RWPE2 (cell line): ENCODE data around the gene EPS8L1.
A peak's percentile ranks its signal among the peaks of the same experiment; 100 is the strongest.

ENCODE experiments used
- ATAC-seq: fragments of 200-7000 bp; cut with Tn5 transposase; 3 replicates; pipeline ENCODE4 v1.9.1; 2021; ENCODE audit warnings: low read depth
- DNase-seq: peaks from one replicate; pipeline ENCODE4 v3.0.0-alpha.2; 2020; ENCODE audit warnings: low spot score
- H3K27ac ChIP-seq: fragments of 450-650 bp; 2 replicates; pipeline ENCODE4 v1.5.1; 2017; ENCODE audit warnings: mild to moderate bottlenecking; ENCODE audit not compliant: poor library complexity, severe bottlenecking
- H3K27me3 ChIP-seq: fragments of 250-450 bp; sonication (Bioruptor Pico); 2 replicates; pipeline ENCODE4 v1.5.1; 2021; ENCODE audit warnings: mild to moderate bottlenecking, moderate library complexity; ENCODE audit not compliant: insufficient read depth, poor library complexity, severe bottlenecking
- H3K36me3 ChIP-seq: fragments of 250-450 bp; sonication (Bioruptor Pico); 2 replicates; pipeline ENCODE4 v1.5.1; 2020; ENCODE audit warnings: low read depth, mild to moderate bottlenecking, moderate library complexity
- H3K4me1 ChIP-seq: fragments of 250-450 bp; sonication (Bioruptor Pico); 2 replicates; pipeline ENCODE4 v1.5.1; 2021; ENCODE audit warnings: mild to moderate bottlenecking, moderate library complexity; ENCODE audit not compliant: insufficient read depth, poor library complexity, severe bottlenecking
- H3K4me3 ChIP-seq: fragments of 250-450 bp; sonication (Bioruptor Pico); 2 replicates; pipeline ENCODE4 v1.5.1; 2021; ENCODE audit warnings: mild to moderate bottlenecking, moderate library complexity; ENCODE audit not compliant: severe bottlenecking
- H3K9me3 ChIP-seq: fragments of 250-450 bp; sonication (Bioruptor Pico); 2 replicates; pipeline ENCODE4 v1.5.1; 2021; ENCODE audit warnings: mild to moderate bottlenecking, moderate library complexity; ENCODE audit not compliant: severe bottlenecking
- TF ChIP-seq, protein P1 (sequence below): fragments of 450-650 bp; IDR thresholded peaks from one replicate; pipeline ENCODE4 v1.5.1; 2017; ENCODE audit warnings: mild to moderate bottlenecking, moderate library complexity; ENCODE audit not compliant: poor library complexity, severe bottlenecking

The EPS8L1 gene

DNA sequence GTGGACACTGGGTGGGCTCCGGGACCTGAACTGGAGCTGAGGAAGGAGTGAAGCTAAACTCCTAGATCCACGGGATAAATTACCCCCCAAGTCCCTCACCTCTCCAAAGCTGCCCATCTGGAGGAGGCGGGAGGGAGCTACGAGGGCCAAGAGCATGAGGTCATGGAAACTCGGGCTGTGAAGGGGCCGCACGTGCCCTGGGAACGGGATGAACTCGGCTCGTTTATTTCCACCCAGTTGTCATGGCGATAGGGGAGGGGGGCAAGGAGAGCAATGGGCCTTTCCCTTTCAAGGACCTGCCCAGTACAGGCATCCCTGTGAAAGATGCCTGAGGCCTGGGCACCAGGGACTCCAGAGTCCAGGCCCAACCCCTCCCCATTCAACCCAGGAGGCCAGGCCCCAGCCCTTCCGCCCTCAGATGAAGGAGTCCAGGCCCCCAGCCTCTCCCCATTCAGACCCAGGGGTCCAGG lies 37.9 kb downstream of the EPS8L1 start:
- DNase-seq = no peak
- H3K9me3 ChIP-seq = no peaks in the 10 kb centered on the region

DNA sequence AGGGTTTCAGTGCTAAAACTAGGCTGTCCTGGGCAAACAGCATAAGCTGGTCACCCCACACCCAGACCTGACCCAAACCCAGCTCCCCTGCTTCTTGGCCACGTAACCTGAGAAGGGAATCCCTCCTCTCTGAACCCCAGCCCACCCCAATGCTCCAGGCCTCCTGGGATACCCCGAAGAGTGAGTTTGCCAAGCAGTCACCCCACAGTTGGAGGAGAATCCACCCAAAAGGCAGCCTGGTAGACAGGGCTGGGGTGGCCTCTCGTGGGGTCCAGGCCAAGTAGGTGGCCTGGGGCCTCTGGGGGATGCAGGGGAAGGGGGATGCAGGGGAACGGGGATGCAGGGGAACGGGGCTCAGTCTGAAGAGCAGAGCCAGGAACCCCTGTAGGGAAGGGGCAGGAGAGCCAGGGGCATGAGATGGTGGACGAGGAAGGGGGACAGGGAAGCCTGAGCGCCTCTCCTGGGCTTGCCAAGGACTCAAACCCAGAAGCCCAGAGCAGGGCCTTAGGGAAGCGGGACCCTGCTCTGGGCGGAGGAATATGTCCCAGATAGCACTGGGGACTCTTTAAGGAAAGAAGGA lies 39.0 kb downstream of the EPS8L1 start:
- peaks cover 10% of the 10 kb centered on the region for H3K4me1 ChIP-seq
- TF ChIP-seq, protein P1, sequence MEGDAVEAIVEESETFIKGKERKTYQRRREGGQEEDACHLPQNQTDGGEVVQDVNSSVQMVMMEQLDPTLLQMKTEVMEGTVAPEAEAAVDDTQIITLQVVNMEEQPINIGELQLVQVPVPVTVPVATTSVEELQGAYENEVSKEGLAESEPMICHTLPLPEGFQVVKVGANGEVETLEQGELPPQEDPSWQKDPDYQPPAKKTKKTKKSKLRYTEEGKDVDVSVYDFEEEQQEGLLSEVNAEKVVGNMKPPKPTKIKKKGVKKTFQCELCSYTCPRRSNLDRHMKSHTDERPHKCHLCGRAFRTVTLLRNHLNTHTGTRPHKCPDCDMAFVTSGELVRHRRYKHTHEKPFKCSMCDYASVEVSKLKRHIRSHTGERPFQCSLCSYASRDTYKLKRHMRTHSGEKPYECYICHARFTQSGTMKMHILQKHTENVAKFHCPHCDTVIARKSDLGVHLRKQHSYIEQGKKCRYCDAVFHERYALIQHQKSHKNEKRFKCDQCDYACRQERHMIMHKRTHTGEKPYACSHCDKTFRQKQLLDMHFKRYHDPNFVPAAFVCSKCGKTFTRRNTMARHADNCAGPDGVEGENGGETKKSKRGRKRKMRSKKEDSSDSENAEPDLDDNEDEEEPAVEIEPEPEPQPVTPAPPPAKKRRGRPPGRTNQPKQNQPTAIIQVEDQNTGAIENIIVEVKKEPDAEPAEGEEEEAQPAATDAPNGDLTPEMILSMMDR = no peak

More for the DNA sequence above, 37.9 kb downstream of the EPS8L1 start:
- TF ChIP-seq, protein P1 = no peak
- no peak for ATAC-seq
- Histone ChIP-seq H3K27me3 (no peaks in the 10 kb centered on the region), H3K4me1 (peaks cover 10% of the 10 kb centered on the region), H3K36me3 (no peaks in the 10 kb centered on the region), H3K4me3 (no peak overlapping the region), H3K27ac (no peak overlapping the region)

DNA sequence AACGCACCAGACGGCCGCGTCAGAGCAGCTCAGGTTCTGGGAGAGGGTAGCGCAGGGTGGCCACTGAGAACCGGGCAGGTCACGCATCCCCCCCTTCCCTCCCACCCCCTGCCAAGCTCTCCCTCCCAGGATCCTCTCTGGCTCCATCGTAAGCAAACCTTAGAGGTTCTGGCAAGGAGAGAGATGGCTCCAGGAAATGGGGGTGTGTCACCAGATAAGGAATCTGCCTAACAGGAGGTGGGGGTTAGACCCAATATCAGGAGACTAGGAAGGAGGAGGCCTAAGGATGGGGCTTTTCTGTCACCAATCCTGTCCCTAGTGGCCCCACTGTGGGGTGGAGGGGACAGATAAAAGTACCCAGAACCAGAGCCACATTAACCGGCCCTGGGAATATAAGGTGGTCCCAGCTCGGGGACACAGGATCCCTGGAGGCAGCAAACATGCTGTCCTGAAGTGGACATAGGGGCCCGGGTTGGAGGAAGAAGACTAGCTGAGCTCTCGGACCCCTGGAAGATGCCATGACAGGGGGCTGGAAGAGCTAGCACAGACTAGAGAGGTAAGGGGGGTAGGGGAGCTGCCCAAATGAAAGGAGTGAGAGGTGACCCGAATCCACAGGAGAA lies 39.9 kb downstream of the EPS8L1 start:
- ATAC-seq (no peak), DNase-seq (no peak)
- TF ChIP-seq, protein P1 = no peak
- Histone ChIP-seq H3K36me3 (no peaks in the 10 kb centered on the region), H3K27me3 (no peaks in the 10 kb centered on the region), H3K4me3 (no peak overlapping the region), H3K4me1 (peaks cover 10% of the 10 kb centered on the region), H3K9me3 (no peaks in the 10 kb centered on the region), H3K27ac (no peak overlapping the region)

More for the DNA sequence above, 39.0 kb downstream of the EPS8L1 start:
- Histone ChIP-seq H3K36me3 (no peaks in the 10 kb centered on the region), H3K27me3 (no peaks in the 10 kb centered on the region), H3K27ac (no peak overlapping the region), H3K4me3 (no peak overlapping the region), H3K9me3 (no peaks in the 10 kb centered on the region)
- ATAC-seq (no peak), DNase-seq (no peak)

DNA sequence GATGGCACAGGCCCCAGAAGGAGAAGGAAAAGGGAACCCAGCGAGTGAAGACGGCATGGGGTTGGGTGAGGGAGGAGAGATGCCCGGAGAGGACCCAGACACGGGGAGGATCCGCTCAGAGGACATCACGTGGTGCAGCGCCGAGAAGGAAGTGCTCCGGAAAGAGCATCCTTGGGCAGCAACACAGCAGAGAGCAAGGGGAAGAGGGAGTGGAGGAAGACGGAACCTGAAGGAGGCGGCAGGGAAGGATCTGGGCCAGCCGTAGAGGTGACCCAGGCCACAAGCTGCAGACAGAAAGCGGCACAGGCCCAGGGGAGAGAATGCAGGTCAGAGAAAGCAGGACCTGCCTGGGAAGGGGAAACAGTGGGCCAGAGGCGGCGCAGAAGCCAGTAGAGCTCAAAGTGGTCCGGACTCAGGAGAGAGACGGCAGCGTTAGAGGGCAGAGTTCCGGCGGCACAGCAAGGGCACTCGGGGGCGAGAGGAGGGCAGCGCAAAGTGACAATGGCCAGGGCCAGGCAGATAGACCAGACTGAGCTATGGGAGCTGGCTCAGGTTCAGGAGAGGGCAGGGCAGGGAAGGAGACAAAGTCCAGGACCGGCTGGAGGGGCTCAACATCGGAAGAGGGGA lies 40.7 kb downstream of the EPS8L1 start:
- H3K9me3 ChIP-seq = no peaks in the 10 kb centered on the region
- ATAC-seq (peak; percentile 41; the same call in 2 of the 3 replicates), DNase-seq (no peak)
- H3K4me1 ChIP-seq = peaks cover 10% of the 10 kb centered on the region
- H3K27me3 ChIP-seq = no peaks in the 10 kb centered on the region
- H3K36me3 ChIP-seq = no peaks in the 10 kb centered on the region
- TF ChIP-seq, protein P1 = no peak
- peak overlapping the region; percentile 92 for H3K4me3 ChIP-seq
- H3K27ac ChIP-seq = peak overlapping the region; percentile 49
